Prostate gland (tissue), 2 donors: ENCODE measurements around the gene TMEM131L. TPM values are rescaled to one million over a fixed set of nuclear protein-coding genes. Genes with fewer than 3 reads are reported as not detected.
"Not testable (repeated sequence)": the region's sequence is repeated elsewhere in the genome, so short reads cannot be mapped to it uniquely, and the experiment has no call there.

Experiments
- DNase-seq: peaks from one replicate; pipeline ENCODE4 v3.0.0-alpha.2; 2019; ENCODE audit warnings: low spot score
- H3K27ac ChIP-seq, 2 donors: fragments of 200-600 bp; sonication (generic); 2 replicates each; pipeline ENCODE4 v1.5.1; 2017 to 2019
- H3K27me3 ChIP-seq: fragments of 200-600 bp; sonication (generic); replicated peaks from 2 replicates; pipeline ENCODE4 v1.5.1; 2019; ENCODE audit not compliant: insufficient read depth
- H3K36me3 ChIP-seq, 2 donors: fragments of 200-600 bp; sonication (generic); 1 replicate in 1 of 2; 2 replicates in 1 of 2; pipeline versions ENCODE4 v1.5.1 to v1.8.1; 2017 to 2019
- H3K4me1 ChIP-seq: fragments of 200-600 bp; sonication (generic); replicated peaks from 2 replicates; pipeline ENCODE4 v1.5.1; 2019
- H3K4me3 ChIP-seq, 2 donors: fragments of 200-600 bp; sonication (generic); 2 replicates each; pipeline ENCODE4 v1.5.1; 2017 to 2019
- H3K9me3 ChIP-seq: fragments of 200-600 bp; sonication (generic); 2 replicates; pipeline ENCODE4 v1.5.1; 2017
- POLR2A ChIP-seq: fragments of 450-650 bp; IDR thresholded peaks from one replicate; pipeline ENCODE4 v1.6.1; 2016; ENCODE audit warnings: antibody characterized with exemption, mild to moderate bottlenecking
- POLR2AphosphoS5 ChIP-seq: sonication (generic); formaldehyde crosslinking; IDR thresholded peaks from one replicate; pipeline ENCODE4 v1.6.1; 2017; ENCODE audit warnings: antibody characterized with exemption
- WGBS: methylation state at CpG from one replicate; pipeline ENCODE4 v1.1.5; 2018; 5-methylcytosine and 5-hydroxymethylcytosine counted together
- intact Hi-C: fragments of 100-400 bp; cut with DNase I; formaldehyde crosslinking; loops from one replicate; pipeline ENCODE4 v1.14.2; 2022
- total RNA-seq, 2 donors: library from RNA; depleted of rRNA; stranded (reverse); fragments of >200 nt; gene quantifications; one replicate each; pipeline ENCODE4 v1.1.0, GENCODE V29; 2016
- TF ChIP-seq, protein P1 (sequence below), 4 experiments: fragments of 200-600 bp in 2 of 4; fragments of 450-650 bp in 2 of 4; sonication (generic) in 2 of 4; IDR thresholded peaks; 1 replicate in 3 of 4; 2 replicates in 1 of 4; pipeline ENCODE4 v1.5.1; 2016 to 2019; ENCODE audit warnings: antibody characterized with exemption in 4 of 4, mild to moderate bottlenecking in 2 of 4, moderate library complexity in 2 of 4

TMEM131L gene
- total RNA-seq, 2 donors from 2014 or later, result 9.3 to 12.5 TPM

DNA sequence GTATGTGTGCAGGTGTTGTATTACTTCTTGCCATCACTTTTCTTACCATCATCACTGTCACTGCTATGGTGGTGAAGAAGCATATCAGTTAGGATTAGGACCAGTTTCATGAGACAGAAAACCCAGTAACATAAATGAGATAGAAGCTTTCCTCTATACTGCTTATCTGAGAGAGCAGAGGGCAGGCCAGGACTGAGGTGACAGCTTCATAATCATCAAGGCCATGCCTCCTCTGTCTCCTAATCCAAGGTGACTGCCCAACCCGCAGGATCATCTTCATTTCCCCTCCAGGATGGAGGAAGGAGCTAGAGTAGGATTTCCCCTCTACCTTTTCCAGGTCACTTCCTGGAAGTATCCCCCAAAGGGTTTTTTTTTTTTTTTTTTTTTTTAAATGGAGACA is 35.4 kb downstream of the TMEM131L start:
- intact Hi-C loops, result no loop called here

DNA sequence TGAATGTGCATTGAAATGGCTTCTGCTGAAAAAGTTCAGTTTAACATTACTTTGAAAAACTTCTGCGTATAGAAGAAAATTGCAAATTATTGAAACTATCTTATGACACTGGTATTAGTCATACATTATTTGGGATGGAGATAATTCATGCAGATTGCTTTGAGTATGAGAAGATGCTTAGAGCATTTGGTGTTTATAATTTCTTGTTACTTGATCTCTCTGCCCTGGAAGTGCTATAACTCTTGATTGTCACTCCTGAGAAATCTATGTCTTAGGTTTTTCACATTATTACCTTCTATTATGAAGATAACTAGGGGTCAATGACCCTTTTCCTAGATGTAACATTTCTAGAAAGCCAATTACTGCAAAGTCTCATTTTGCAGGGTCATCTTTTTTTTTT is 36.4 kb downstream of the TMEM131L start:
- Histone ChIP-seq H3K9me3 (no peaks in the 10 kb centered on the region), H3K36me3 (no peaks in the 10 kb centered on the region), H3K4me3 (no peak overlapping the region), H3K27me3 (no peaks in the 10 kb centered on the region), H3K27ac (no peak overlapping the region), H3K4me1 (no peaks in the 10 kb centered on the region)
- no peak for DNase-seq
- intact Hi-C loops, result no loop called here
- TF ChIP-seq, protein P1, sequence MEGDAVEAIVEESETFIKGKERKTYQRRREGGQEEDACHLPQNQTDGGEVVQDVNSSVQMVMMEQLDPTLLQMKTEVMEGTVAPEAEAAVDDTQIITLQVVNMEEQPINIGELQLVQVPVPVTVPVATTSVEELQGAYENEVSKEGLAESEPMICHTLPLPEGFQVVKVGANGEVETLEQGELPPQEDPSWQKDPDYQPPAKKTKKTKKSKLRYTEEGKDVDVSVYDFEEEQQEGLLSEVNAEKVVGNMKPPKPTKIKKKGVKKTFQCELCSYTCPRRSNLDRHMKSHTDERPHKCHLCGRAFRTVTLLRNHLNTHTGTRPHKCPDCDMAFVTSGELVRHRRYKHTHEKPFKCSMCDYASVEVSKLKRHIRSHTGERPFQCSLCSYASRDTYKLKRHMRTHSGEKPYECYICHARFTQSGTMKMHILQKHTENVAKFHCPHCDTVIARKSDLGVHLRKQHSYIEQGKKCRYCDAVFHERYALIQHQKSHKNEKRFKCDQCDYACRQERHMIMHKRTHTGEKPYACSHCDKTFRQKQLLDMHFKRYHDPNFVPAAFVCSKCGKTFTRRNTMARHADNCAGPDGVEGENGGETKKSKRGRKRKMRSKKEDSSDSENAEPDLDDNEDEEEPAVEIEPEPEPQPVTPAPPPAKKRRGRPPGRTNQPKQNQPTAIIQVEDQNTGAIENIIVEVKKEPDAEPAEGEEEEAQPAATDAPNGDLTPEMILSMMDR (IDR thresholded peaks at IDR 0.05), result no peak
- TF ChIP-seq POLR2AphosphoS5, result no peak
- no peak for TF ChIP-seq POLR2A
- 89% methylated on average over 1 of the region's 1 CpG for whole genome bisulfite sequencing

More for the DNA sequence above, 35.4 kb downstream of the TMEM131L start:
- Histone ChIP-seq H3K27me3 (no peaks in the 10 kb centered on the region), H3K4me1 (no peaks in the 10 kb centered on the region), H3K9me3 (no peaks in the 10 kb centered on the region), H3K4me3 (no peak overlapping the region), H3K36me3 (no peaks in the 10 kb centered on the region), H3K27ac (no peak overlapping the region)
- no peak for TF ChIP-seq POLR2AphosphoS5
- TF ChIP-seq, protein P1 (IDR thresholded peaks at IDR 0.05), result no peak
- TF ChIP-seq POLR2A, result no peak
- WGBS, result 97% methylated on average over 1 of the region's 1 CpG
- no peak for DNase-seq

DNA sequence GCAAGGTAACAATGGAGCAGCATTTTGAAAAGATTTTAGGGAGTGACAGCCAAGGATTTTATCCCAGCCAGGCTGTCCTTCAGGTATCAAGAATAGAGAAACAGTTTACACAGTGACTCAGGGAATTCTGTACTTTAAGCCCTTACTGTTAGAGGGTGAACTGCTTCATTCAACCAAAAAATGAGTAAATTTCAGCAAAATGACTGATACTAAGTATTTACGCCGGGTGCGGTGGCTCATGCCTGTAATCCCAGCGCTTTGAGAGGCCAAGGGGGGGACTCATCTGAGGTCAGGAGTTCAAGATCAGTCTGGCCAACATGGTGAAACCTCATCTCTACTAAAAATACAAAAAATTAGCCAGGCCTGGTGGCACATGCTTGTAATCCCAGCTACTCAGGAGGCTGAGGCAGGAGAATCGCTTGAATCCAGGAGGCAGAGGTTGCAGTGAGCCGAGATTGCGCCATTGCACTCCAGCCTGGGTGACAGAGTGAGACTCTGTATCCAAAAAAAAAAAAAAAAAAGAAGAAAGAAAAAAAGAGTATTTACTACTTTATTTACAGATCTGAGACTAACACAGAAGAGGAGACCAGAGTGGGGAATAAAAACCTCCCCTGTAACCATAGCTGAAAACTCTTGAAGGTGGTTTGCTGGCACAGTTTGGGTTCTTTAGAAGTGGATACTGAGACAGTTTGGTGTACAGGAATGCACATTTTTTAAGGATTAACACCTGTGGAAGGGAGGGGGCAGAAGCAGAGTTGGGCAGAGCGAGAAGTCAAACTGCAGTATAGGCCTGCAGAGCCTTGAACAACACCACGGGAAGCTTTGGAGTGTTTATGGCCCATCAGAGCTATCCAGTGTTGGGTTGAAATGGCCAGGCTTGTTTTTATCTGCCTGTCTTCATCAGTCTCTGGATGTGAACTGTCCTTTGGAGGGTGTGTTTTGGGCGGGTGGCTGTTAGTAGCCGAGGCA is 40.5 kb downstream of the TMEM131L start:
- peak overlapping the region; percentile 9 to 36 for H3K27ac ChIP-seq
- H3K27me3 ChIP-seq, result no peaks in the 10 kb centered on the region
- no peaks in the 10 kb centered on the region for H3K36me3 ChIP-seq
- intact Hi-C loops, result no loop called here
- 89% methylated on average over 11 of the region's 11 CpGs for WGBS
- TF ChIP-seq POLR2AphosphoS5, result no peak
- TF ChIP-seq POLR2A, result no peak
- TF ChIP-seq, protein P1 (IDR thresholded peaks at IDR 0.05), result no peak
- no peaks in the 10 kb centered on the region for H3K9me3 ChIP-seq
- peaks cover 2% of the 10 kb centered on the region for H3K4me1 ChIP-seq
- H3K4me3 ChIP-seq, result no peak overlapping the region
- no peak for DNase-seq

DNA sequence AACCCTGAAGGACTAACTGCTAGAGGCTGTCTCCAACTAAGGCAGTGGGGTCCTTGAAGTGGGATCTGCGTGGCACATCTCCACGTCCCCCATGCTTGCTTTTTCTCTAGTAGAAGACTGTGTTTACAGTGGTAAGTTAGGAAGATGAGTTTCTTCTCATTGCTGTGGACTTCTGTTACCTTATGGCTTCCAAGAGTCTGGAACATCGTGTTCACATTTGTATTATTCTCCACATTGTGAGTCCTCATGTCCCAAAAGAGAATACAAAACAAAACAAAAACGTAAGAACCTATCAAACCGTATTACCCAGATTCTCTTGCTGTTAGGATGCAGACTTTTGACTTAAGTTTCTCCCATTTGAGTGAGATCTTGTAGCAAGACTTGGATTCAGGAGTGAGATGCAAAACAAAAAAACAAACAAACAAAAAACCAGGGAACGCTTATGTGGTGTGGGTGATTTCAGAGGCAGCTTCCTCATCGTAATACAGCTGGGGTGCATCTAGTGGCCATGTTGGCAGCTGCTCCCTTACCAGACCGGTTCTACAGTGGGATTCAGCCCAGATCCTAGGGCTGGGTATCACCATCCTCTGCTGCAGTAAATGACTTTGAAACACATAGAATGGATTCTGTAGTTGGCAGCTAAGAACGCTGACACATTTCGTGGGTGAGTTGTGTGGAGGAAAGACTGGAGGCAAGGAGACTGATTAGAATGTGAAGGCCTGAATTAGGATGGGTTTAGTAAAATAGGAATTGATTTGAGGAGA is 41.3 kb downstream of the TMEM131L start:
- 45% methylated on average over 10 of the region's 10 CpGs for WGBS
- DNase-seq, result peak; percentile 59
- Histone ChIP-seq H3K9me3 (no peaks in the 10 kb centered on the region), H3K4me3 (no peak overlapping the region), H3K27me3 (no peaks in the 10 kb centered on the region), H3K4me1 (peaks cover 2% of the 10 kb centered on the region), H3K36me3 (no peaks in the 10 kb centered on the region), H3K27ac (peak overlapping the region; percentile 9 to 36)
- intact Hi-C loops, result no loop called here
- TF ChIP-seq, protein P1 (IDR thresholded peaks at IDR 0.05), result peak in 1 of 4 experiments; percentile 10
- peak; percentile 27 for TF ChIP-seq POLR2AphosphoS5
- no peak for TF ChIP-seq POLR2A

DNA sequence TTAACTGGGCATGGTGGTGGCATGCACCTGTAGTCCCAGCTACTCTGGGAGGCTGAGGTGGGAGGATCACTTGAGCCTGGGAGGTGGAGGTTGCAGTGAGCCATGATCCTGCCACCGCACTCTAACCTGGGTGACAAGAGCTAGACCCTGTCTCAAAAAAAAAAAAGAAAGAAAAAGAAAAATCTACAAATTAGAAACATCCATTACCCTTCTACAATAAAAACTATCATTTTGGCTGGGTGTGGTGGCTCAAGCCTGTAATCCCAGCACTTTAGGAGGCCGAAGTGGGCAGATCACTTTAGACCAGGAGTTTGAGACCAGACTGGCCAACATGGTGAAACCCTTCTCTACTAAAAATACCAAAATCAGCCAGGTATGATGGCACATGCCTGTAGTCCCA is 43.1 kb downstream of the TMEM131L start:
- H3K36me3 ChIP-seq, H3K27me3 ChIP-seq, DNase-seq, H3K4me3 ChIP-seq, H3K9me3 ChIP-seq, H3K27ac ChIP-seq, intact Hi-C loops, H3K4me1 ChIP-seq: not testable (repeated sequence)
- WGBS, result 100% methylated on average over 2 of the region's 2 CpGs
